ENCODE measurements around the gene FAM3D. TPM values are rescaled to one million over a fixed set of nuclear protein-coding genes. Genes with fewer than 3 reads are reported as not detected.

Gene FAM3D
- total RNA-seq, 1 donor: not detected

DNA sequence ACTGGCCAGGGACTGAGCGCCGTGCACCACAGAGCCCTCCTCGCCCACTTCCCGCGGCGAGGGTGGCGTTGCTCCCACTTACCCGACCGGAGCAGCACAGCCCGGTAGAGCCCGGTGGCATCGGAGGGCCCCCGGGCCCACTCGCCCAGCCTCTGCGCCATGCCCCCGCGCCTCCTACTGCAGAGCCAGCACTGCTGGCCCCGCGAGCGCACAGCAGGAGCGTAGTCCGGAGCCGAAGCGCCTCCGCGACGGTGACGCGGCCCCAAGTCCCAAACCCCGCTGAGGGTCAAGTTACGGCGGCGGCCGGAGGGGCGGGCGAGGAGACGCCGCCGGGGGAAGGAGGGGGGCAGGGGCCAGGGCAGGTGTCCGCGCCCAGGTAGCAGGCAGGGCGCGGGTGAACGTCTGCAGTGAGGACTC lies 79.8 kb downstream of the FAM3D start:
- no peak overlapping the region for H3K4me3 ChIP-seq (ENCODE audit: low read length)
- H3K9me3 ChIP-seq (ENCODE audit: low read depth, low read length): no peaks in the 10 kb centered on the region
- H3K27me3 ChIP-seq (ENCODE audit: insufficient read depth, low read length): peaks cover 45% of the 10 kb centered on the region
- H3K4me1 ChIP-seq (ENCODE audit: insufficient read depth, low read length): peaks cover 8% of the 10 kb centered on the region

DNA sequence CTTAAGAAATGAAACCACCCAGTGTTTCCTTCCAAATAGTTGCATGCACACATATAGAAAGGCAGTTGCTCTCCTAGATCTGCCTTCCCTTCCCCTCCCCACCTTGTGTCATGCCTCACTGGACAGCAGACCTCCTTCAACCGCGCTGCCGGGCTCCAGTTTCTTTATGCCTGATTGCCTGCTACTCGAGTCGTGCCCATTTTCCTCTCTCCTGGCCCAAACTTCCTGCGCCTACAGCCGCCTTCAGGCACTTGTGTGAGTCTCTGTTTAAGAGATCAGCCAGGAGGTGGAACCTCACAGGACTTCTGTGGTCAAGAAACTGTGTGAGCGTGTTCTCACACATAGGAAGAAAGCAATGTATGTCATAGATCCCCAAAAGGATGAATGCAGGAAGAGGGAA lies 80.6 kb downstream of the FAM3D start:
- no peak overlapping the region for H3K4me3 ChIP-seq (ENCODE audit: low read length)
- peaks cover 45% of the 10 kb centered on the region for H3K27me3 ChIP-seq (ENCODE audit: insufficient read depth, low read length)
- H3K9me3 ChIP-seq (ENCODE audit: low read depth, low read length): no peaks in the 10 kb centered on the region

DNA sequence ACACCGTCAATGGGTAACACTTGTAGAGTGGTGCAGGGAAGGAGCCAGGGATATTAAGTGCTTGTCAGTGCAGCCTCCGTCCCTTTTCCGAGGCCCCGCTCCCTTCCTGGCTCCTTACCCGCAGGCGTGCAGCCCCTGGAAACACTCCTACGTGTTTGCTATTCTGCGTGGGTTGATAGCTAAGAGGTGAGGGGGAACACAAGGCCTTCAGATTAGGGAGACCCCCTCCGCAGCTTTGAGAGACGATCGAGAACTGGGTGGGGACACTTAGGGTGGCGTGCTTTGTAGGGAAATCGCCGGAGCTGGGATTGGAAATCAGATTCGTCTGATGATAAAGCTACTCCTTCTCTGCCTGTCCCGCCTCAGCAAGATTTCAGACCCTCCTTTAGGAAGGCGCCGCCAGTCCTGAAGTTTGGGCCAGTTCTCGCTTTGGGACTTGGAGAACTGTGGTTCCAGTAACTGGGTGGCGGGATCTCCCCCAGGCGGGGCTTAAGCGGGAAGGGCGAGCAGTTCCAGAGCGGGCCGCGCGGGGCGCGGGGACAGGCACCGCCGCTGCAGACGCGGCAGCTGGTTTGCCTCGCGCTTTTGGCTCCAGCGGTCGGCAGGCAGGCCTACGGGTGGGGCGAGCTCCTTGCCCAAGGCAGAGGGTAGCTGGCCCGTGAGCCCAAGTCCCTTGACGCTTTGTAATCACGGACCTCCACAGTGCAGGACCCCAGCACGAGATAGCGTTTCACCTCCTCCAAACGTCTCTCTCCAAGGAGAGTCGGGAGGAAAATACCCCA lies 81.4 kb downstream of the FAM3D start:
- Histone ChIP-seq H3K4me3 (ENCODE audit: low read length) (peak overlapping the region; percentile 54), H3K27me3 (ENCODE audit: insufficient read depth, low read length) (peaks cover 45% of the 10 kb centered on the region), H3K9me3 (ENCODE audit: low read depth, low read length) (no peaks in the 10 kb centered on the region), H3K4me1 (ENCODE audit: insufficient read depth, low read length) (peaks cover 8% of the 10 kb centered on the region)

More for the DNA sequence above, 80.6 kb downstream of the FAM3D start:
- H3K4me1 ChIP-seq (ENCODE audit: insufficient read depth, low read length): peaks cover 8% of the 10 kb centered on the region

DNA sequence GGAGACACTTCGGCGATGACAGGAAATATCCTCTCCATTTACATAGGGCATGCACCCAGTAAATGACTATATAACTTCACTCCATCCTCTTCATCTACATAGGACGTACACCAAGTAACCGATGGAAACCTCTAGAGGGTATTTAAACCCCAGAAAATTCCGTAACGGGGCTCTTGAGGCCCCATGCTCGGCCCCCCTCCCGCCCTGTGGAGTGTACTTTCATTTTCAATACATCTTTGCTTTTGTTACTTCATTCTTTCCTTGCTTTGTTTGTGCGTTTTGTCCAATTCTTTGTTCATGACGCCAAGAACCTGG lies 81.9 kb downstream of the FAM3D start:
- Histone ChIP-seq H3K4me1 (ENCODE audit: insufficient read depth, low read length) (peaks cover 8% of the 10 kb centered on the region), H3K4me3 (ENCODE audit: low read length) (peak overlapping the region; percentile 54), H3K27me3 (ENCODE audit: insufficient read depth, low read length) (peaks cover 45% of the 10 kb centered on the region), H3K9me3 (ENCODE audit: low read depth, low read length) (no peaks in the 10 kb centered on the region)

Other genes with a start within 250 kb of the FAM3D start
- gene PDHB, start 232.9 kb downstream of the FAM3D start, total RNA-seq: 21.5 TPM
- 10.6 TPM for gene KCTD6, start 174.7 kb downstream of the FAM3D start, total RNA-seq
- gene ACOX2, start 129.6 kb downstream of the FAM3D start, total RNA-seq: 0.73 TPM
- gene FAM107A, start 89.4 kb downstream of the FAM3D start, total RNA-seq: not detected

Data from mononuclear cell (primary cell).